ENCODE results near the gene CMIP.

The CMIP gene

DNA sequence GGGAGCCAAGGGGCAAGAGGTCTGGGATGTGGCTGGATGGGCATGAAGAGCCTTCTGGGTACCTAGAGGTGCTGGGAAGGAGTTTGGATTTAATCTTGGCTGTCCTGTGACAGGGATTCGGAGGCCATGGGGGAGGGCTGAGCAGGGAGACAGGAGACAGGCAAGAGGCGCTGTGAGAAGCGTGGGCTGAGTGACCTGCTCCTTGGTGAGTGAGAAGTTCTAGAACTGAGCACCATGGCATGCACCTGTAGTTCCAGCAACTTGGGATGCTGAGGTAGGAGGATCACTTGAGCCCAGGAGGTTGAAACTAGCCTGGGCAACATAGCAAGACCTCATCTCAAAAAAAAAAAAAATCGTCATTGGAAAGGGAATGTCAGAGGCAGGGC lies 256.2 kb downstream of the CMIP start:
- no peak for DNase-seq (ENCODE audit: low read depth in 2 of 2)

DNA sequence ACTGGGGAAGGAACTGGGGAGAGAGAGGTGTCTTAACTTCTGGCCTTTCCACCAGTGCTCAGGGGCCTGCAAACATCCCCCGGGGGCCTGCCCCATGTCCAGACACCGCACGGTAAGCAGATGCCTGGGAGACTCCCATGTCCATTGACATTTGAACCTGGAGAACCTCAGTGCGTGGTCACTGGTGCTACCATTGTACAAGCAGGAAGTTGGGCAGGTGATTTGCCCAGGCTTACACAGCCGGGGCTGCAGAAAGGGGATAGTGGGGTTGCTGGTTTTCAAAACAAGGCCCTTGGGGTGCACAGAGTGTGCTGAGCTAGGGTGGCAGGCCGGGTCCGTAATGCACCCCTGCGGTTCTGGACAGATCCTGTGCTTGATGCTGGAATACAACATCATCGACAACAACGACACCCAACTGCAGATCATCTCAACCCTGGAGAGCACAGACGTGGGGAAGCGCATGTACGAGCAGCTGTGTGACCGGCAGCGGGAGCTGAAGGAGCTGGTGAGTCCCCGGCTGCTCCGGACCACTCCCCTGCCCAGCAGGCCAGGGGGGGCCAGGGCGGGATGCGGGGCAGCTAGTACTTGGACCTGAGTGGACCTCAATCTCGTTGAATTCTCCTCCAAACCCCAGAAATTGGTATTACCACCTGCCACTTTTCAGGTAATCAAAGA lies 256.8 kb downstream of the CMIP start:
- no peak for DNase-seq (ENCODE audit: low read depth in 2 of 2)

DNA sequence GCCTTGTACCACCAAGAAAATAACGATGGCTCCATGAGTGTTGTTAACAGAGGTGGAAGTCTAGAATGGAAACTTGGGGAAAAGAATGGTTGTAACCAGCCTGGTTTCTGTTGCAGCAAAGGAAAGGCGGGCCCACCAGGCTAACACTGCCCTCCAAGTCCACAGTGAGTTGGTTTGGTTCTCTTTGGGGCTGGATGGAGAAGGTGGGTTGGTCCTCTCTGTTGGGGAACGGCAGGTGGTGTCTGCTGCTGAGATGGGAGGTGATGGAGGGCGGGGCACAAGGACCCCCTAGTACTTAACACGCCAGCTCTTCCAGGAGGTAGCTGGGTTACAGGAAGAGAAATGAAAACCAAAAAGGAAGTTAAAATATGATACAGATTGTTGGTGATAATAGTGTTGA lies 257.9 kb downstream of the CMIP start:
- no peak for DNase-seq (ENCODE audit: low read depth in 2 of 2)

DNA sequence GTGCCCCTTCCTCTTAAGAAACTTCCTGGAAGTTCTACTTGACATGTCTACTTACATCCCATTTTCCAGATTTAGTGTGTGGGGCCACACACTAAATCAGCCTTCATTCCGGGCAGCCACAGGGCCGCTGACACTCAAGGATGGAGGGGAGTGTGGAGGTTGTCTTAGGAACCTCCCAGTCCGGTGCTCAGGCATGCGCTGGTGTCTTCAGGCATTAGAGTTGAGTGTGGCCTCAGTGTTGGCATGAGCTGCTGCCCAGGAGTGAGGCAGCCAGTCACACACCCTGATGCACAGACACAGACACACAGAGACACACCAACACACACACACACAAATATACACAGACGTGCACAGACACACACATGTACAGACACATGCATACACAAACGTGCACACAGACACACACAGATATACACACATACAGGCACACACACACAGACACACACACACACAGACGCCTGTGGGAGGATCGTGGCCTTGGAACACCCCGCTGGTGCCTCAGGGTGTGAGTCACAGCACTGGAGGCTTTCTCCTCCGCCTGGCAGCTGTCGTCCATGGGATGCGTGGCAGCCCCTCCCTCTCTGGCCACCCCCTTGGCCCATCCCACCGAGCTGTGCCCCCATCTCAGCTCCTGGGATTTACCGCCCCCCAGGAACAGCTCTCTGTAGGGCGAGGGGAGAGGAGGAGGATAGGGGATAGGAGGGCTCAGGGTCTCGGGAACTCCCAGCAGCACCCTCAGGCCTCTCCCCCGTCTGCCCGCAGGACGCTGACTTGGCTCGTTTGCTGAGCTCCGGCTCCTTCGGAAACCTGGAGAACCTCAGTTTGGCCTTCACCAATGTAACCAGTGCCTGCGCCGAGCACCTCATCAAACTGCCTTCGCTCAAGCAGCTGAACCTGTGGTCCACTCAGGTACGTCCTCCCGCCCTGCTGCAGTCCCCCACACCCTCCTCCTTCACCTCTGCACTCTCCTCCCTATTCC lies 258.9 kb downstream of the CMIP start:
- DNase-seq (ENCODE audit: low read depth in 2 of 2), result no peak

DNA sequence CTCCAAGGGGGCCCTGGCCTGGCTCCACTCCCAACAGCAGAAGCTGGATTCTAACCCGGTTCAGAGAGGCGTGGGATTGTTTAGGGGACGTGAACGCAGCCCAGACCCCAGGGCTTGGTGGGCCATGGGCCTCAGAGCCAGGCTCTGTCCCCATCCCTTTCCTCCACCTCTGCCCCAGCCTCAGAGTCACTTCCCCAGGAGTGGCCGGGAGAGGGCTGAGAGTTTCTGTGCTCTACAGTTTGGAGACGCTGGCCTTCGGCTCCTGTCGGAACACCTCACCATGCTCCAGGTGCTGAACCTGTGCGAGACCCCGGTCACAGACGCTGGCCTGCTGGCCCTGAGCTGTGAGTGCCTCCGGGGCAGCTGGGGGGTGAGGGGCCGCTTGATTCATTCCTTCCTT lies 260.7 kb downstream of the CMIP start:
- no peak for DNase-seq (ENCODE audit: low read depth in 2 of 2)

DNA sequence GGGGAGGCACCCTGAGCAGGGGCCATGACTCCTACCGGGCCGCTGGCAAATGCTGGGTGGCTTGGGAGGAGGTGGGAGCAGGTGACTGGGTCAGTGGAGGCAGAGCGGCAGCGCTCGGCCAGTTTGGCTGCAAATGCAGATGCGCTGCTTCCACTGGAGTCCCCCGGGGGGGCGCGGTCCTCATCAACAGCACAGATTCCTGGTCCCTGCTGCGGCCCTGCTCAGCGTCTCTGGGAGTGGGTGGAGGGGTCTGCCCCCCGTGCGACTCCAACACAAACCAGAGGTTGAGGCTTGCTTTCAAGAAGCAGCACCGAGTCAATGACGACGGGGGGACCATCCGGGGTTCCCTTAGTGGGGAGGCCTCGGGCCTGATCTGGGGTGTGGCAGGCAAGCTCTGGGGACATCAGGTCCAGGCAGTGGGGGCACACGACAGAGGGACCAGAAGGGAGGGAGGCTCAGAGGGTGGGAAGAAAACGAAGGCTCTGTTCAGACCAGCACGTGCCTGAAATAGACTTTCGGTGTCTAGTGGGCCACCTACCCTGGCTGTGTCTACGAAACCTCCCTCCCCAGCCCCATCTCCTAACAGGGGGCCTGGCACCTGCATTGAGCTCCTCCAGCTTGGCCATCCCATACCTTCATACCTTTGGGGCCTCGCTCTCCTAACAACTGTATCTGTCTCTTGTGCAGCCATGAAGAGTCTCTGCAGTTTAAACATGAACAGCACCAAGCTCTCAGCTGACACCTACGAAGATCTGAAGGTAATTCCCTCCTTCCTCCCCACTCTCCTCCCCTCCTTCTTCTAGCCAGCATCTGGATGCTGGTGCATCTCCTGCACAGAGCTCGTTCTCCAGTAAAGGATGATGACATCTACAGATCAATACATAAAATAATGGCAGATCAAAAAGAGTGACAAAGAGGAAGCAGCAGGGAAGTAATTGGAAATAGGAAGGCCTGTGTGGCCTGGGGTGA lies 262.0 kb downstream of the CMIP start:
- DNase-seq (ENCODE audit: low read depth in 2 of 2), result no peak

DNA sequence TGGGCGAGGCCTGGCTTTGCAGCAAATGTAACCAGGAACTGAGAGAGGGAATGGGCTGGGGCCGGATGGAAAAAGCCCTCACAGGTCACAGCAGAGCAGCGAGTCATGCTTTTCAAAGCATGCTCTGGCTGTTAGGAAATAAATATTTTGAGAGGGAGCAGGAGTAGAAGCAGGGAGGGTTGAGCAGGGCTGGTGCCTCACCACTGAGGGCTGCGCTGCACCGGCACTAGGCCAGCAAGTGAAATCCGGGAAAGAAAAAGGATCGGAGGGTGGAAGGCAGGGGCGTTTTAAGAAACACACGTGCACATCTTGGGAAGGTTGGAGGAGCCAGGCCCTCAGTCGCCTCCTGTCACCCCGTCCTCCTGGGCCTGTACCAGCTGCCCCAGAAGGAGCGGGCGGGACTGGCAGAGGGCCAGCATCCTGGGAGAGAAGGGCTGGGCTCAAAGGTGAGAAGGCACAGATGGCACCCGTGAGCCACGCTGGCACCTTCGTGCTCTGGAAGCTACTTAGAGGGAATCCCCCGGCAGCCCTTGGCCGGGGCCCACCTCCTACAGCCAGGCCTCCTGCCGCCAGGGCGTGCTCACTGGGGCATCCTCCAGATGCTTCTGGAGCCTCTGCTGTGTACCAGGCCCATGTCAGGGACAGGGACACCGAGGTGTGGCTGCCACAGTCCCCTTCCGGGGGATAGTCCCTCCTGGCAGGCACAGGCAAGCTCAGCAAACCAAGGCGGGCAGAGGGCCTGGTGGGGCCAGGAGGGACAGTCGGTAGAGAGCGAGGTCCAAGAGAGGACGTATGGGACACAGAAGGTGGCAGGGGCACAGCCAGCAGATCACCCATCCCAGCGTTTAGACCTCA lies 263.0 kb downstream of the CMIP start:
- DNase-seq (ENCODE audit: low read depth in 2 of 2), result no peak

DNA sequence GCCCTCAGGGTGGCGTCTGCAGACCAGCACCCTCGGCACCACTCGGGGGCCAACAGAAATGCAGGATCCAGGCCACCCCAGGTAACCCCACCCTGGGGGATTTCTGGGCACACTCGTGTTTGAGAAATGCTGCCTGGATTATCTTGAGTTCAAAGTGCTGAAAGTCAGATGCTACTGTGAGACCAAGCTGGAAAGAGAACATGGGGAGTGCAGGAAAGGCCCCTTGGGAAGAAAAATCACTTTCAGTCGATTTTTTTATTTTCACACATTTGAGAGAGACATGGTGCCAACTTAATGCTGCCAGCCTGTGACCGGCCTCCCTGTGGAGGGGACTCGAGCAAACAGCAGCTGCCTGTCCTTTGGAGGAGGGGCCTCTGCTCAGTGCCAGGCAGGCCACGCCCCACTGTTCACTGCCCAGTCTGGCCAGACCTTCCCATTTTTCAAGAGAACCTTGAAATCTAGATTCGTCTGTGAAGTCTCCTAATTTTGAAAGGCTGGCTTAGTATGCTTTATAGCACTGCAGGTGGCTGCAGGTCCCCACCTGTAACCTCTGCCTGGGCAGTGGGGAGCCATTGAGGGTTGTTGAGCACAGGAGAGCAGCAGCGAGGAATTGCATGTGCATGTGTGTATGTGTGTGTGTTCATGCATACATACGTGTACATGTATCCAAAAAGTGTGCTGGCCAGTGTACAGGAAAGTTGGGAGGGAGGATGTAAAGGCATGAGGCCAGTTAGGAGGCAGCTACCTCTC lies 263.8 kb downstream of the CMIP start:
- DNase-seq (ENCODE audit: low read depth in 2 of 2), result no peak

DNA sequence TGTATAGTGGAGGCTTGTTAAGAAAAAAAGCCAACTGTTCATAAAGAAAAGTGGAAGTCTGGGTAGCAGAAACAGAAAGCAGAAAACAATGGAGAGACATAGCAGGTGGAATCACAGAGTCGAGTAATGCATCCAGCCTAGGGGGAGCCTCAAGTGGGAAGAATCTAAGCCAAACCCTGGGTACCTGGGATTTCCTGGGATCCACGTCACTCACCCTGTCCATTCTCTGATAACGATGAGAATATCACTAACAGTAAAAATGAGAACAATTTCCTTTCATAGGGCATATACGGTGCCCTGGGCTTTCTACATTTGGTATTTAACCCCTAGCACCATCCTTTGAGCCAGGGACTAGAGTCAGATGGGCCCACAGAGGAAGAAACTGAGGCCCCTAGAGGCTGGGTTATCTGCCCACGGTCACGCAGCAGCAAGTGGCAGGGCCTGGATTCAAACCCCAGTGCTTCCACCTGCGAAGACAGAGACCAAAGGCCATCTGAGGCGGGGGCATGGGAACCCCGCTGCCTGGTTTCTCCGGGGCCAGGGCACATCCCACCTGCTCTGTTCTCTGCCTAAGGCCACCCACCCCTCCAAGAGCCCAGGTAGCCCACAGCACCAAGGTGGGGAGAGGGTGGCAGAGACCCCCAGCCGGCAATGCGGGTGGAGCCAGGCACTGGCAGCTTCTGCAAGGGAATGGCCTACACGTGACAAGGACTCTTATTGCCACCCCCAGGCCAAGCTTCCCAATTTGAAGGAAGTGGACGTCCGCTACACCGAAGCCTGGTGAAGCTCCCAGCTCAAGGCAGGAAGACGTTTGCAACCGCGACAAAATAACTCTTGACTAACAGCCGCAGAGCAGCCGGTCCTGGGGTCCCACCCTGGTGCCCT lies 264.6 kb downstream of the CMIP start:
- DNase-seq (ENCODE audit: low read depth in 2 of 2), result no peak

DNA sequence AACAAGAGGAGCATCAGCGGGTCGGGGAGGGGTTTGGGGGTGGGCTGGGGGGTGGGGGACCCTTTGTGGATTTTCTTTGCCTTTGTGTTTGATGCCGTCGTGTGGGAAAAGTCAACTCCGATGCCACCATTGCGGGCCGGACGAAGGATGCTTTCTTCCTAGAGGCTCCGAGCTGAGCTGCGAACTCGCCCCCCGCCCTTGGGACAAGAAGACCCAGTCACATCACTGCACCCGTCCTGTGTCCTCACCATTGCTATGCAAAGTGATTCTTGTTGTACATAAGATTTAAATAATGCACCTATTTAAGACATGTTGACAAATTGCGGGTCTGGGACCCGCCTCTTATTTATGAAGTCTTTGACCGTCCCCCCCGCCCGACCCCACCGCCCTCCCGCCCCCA lies 265.4 kb downstream of the CMIP start:
- DNase-seq (ENCODE audit: low read depth in 2 of 2), result no peak

DNA sequence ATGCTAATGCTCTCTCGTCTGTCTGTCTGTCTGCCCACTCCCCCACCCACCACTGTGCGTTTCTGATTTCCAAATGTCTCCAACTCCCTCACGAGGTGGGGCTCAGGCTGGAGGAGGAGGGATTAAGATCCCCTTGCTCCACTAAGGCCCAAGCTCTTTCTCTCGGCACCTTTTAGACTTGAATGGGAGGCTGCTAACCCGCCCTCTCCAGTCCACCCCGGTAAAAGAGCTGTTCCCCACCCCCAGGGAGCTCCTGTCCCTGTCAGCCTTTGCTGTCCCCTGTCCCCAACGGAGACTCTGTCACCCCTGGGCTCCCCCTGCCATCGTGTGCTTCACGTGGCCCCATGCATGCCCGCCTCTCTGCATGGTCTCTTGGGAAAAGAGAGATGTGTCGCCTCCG lies 266.0 kb downstream of the CMIP start:
- DNase-seq (ENCODE audit: low read depth in 2 of 2), result no peak

DNA sequence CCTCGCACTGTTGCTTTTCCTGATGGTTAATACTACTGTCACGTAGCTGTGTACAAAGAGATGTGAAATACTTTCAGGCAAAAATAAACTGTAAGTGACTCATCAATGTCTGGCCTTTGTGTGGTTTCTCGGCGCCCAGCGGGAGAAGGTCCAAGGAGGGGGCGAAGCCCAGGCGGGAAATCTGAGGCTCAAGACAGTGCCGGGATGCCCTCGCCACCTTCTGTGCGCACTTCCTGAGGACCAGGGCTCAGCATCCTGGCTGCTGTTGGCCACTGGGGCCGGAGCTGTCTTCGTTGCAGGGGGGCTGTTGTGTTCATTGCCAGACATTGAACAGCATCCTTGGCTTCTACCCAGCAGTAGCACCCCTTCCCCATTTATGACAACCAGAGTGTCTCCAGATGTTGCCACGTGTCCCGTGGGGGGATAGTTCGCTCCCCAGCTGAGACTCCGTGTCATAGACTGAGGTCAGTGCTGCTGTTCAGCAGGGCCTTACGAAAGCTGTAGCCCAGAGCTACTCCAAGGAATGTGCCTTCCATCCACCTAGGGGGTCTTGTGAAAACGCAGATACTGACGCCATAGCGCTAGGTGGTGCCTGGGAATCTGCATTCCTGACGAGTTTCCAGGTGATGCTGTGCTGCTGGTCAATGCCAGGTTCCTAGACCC lies 267.2 kb downstream of the CMIP start:
- no peak for DNase-seq (ENCODE audit: low read depth in 2 of 2)

DNA sequence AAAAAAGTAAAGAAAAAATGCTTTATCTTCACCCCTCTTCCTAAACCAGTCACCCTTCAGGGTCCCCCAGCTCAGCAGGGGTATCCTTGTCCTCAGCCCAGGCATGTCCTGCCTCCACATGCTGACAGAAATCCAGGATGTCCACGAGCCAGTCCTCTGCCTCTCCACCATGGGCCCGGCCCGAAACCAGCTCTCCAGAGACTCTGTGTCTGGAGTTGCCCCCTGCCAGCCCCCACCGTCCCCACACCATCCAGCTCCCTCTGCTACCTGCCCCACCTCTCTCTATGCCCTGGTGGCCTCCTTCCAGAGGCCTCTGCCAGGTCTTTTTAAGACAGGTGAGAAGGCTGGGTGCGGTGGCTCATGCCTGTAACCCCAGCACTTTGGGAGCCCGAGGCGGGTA lies 268.1 kb downstream of the CMIP start:
- DNase-seq (ENCODE audit: low read depth in 2 of 2), result no peak

DNA sequence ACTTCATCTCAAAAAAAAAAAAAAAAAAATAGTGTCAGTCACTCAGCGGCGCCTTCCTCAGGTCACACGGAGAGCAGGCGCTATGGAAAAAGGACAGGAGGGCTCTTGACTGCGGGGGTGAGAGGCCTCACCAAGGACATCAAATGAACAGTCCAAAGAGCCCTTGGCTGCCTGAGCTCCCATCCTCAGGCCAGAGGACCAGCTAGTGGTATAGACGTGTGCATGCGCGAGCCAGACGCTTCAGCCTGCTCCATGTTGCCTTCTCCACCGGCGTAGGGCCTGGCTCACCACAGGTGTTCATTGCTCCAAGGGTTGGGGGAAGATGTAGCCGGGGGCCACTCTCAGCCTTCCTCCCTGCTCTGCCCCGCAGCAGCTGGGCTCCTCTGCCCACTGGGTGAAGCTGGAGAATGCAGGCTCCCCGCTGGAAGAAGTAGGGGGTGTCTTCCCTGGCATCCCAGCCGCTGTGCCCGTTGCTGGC lies 268.7 kb downstream of the CMIP start:
- no peak for DNase-seq (ENCODE audit: low read depth in 2 of 2)

DNA sequence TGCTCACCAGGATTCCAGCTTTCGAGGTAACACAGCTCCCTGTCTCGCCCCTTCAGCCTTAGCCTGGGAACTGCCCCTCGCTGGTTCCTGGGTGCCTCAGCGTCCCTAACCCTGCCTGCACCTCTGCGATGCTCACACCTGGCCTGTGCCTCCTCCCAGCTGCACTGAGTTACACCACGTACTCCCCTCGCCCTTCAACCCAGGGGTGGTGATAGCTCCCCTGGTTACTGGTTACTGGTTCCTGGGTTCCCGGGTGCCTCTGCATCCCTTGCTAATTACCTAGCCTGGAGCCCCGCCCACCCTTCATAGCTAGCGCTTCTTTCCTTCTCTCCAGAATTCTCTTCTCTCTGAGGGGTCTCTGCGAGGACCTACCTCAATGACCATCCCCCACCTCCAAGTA lies 269.2 kb downstream of the CMIP start:
- DNase-seq (ENCODE audit: low read depth in 2 of 2), result no peak

DNA sequence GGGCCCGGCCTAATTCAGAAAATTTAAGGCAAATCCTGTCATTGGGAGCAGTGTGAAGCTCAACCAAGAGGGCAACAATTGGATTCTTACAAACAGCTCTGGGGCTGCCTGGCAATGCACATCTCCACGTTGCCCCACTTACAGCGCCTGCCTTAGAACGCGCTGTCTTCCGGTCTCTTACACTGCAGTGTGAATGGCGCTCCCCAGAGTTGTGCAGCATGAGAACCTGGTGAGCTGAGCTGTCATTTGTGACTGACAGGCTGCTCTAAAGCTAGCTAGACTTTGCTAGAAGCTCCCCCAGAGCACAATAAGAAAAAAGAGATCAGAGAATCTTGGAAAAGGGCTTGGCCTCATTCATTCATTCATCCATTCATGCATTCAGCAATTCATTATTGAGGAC lies 270.0 kb downstream of the CMIP start:
- DNase-seq (ENCODE audit: low read depth in 2 of 2), result no peak

DNA sequence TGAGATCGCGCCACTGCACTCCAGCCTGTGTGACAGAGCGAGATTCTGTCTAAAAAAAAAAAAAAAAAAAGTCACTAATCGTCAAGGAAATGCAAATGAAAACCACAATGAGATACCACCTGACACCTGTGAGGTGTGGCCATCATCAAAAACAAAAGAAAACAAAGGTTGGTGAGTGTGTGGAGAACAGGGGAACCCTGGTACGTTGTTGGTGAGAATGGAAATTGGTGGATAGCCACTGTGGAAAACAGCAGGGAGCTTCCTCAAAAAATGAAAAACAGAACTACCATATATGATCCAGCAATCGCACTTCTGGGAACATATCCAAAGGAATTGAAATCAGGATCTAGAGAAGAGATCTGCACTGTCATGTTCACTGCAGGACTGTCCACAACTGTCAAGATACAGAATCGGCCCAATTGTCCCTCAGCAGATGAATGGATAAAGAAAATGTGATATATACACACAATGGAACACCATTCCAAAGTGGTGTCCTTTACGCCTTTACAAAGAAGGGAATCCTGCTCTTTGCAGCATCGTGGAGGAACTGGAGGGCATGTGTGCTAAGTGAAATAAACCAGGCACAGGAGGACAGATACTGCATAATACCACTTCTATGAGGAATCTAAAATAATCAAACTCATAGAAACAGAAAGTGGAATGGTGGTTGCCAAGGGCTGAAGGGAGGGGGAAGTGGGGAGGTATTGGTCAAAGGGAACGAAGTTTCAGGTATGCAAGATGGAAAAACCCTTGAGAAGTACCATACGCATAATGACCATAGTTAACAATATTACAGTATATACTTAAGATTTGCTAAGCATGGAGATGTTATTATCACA lies 271.0 kb downstream of the CMIP start:
- no peak for DNase-seq (ENCODE audit: low read depth in 2 of 2)
